ENCODE measurements around the gene CHADL.
"Not testable (repeated sequence)": the region's sequence is repeated elsewhere in the genome, so short reads cannot be mapped to it uniquely, and the experiment has no call there.

DNA sequence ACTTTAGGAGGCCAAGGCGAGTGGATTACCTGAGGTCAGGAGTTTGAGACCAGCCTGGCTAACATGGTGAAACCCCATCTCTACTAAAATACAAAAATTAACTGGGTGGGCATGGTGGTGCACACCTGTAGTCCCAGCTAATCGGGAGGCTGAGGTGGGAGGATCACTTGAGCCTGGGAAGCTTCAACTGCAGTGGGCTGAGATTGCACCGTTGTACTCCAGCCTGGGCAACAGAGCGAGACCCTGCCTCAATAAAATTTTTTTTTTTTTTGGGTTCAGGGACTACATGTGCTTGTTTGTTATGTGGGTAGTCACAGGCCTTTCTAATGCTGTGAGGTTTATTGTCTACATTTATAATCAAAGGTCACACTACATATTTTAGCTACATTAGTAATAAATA, 19.0 kb upstream of the CHADL start:
- TF ChIP-seq, protein P1, sequence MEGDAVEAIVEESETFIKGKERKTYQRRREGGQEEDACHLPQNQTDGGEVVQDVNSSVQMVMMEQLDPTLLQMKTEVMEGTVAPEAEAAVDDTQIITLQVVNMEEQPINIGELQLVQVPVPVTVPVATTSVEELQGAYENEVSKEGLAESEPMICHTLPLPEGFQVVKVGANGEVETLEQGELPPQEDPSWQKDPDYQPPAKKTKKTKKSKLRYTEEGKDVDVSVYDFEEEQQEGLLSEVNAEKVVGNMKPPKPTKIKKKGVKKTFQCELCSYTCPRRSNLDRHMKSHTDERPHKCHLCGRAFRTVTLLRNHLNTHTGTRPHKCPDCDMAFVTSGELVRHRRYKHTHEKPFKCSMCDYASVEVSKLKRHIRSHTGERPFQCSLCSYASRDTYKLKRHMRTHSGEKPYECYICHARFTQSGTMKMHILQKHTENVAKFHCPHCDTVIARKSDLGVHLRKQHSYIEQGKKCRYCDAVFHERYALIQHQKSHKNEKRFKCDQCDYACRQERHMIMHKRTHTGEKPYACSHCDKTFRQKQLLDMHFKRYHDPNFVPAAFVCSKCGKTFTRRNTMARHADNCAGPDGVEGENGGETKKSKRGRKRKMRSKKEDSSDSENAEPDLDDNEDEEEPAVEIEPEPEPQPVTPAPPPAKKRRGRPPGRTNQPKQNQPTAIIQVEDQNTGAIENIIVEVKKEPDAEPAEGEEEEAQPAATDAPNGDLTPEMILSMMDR (IDR thresholded peaks at IDR 0.05 in 8 of 11, conservative IDR thresholded peaks at IDR 0.05 in 3 of 11) = not testable (repeated sequence)
- not testable (repeated sequence) for TF ChIP-seq POLR2AphosphoS5, POLR2A (IDR thresholded peaks at IDR 0.05)
